ENCODE data around the gene SERTAD4.
A peak's percentile ranks its signal among the peaks of the same experiment; 100 is the strongest.

SERTAD4 gene

GRCh38 chr1:210262167-210262896, 29.7 kb downstream of the SERTAD4 start:
- DNase-seq: peak; percentile 82

- DNase-seq: peak; percentile 56
These were observed 30.3 kb downstream of the SERTAD4 start for GRCh38 chr1:210262897-210263272.

- DNase-seq: peak; percentile 40
These were observed 31.4 kb downstream of the SERTAD4 start for GRCh38 chr1:210263963-210264362.

GRCh38 chr1:210264496-210265380, 32.1 kb downstream of the SERTAD4 start:
- DNase-seq: peak; percentile 64

GRCh38 chr1:210265392-210265955, 32.9 kb downstream of the SERTAD4 start:
- DNase-seq: peak; percentile 87

GRCh38 chr1:210269981-210270380, 37.4 kb downstream of the SERTAD4 start:
- no peak for DNase-seq

- peak; percentile 39 for DNase-seq
These were observed 40.1 kb downstream of the SERTAD4 start for GRCh38 chr1:210272666-210273065.

- no peak for DNase-seq
These were observed 47.6 kb downstream of the SERTAD4 start for GRCh38 chr1:210280221-210280620.

- no peak for DNase-seq
These were observed 55.5 kb downstream of the SERTAD4 start for GRCh38 chr1:210288116-210288515.

- no peak for DNase-seq
These were observed 56.7 kb downstream of the SERTAD4 start for GRCh38 chr1:210289248-210289647.

- peak; percentile 5 for DNase-seq
These were observed 58.6 kb downstream of the SERTAD4 start for GRCh38 chr1:210291081-210291764.

- DNase-seq: peak; percentile 89
These were observed 59.2 kb downstream of the SERTAD4 start for GRCh38 chr1:210291786-210292230.

- DNase-seq: peak; percentile 11
These were observed 59.8 kb downstream of the SERTAD4 start for GRCh38 chr1:210292231-210292871.

GRCh38 chr1:210293171-210293607, 60.6 kb downstream of the SERTAD4 start:
- peak; percentile 79 for DNase-seq

- DNase-seq: peak; percentile 60
These were observed 62.6 kb downstream of the SERTAD4 start for GRCh38 chr1:210294999-210295745.

All from fibroblast of skin of right biceps (primary cell).